Spleen (tissue), 11 donors: ENCODE measurements around the gene TTLL6. TPM values are rescaled to one million over a fixed set of nuclear protein-coding genes. Genes with fewer than 3 reads are reported as not detected.
A peak's percentile ranks its signal among the peaks of the same experiment; 100 is the strongest.

ENCODE experiments used
- DNase-seq: peaks from one replicate; pipeline ENCODE4 v3.0.0-alpha.2; 2020
- H3K27ac ChIP-seq, 8 donors: fragments of 200-600 bp; sonication (generic) in 7 of 8; 1 replicate in 4 of 8; 2 replicates in 4 of 8; pipeline versions ENCODE4 v1.5.0 to v1.8.0; 2016 to 2021; ENCODE audit warnings: inconsistent platforms in 4 of 8, mild to moderate bottlenecking in 4 of 8, moderate library complexity in 1 of 8
- H3K27me3 ChIP-seq, 7 donors: fragments of 200-600 bp; sonication (generic) in 6 of 7; replicated peaks in 1 of 7; 1 replicate in 4 of 7; 2 replicates in 3 of 7; pipeline versions ENCODE4 v1.5.0 to v1.8.0; 2016 to 2021; ENCODE audit warnings: inconsistent platforms in 3 of 7, mild to moderate bottlenecking in 1 of 7
- H3K36me3 ChIP-seq, 6 donors: fragments of 200-600 bp; sonication (generic) in 5 of 6; 1 replicate in 4 of 6; 2 replicates in 2 of 6; pipeline versions ENCODE4 v1.5.0 to v1.8.0; 2016 to 2021; ENCODE audit warnings: inconsistent platforms in 2 of 6
- H3K4me1 ChIP-seq, 6 donors: fragments of 200-600 bp; sonication (generic) in 5 of 6; 1 replicate in 3 of 6; 2 replicates in 3 of 6; pipeline versions ENCODE4 v1.5.0 to v1.8.0; 2016 to 2021; ENCODE audit warnings: inconsistent platforms in 3 of 6
- H3K4me3 ChIP-seq, 8 donors: fragments of 200-600 bp; sonication (generic) in 7 of 8; 1 replicate in 4 of 8; 2 replicates in 4 of 8; pipeline versions ENCODE4 v1.5.0 to v1.8.0; 2016 to 2021; ENCODE audit warnings: inconsistent platforms in 4 of 8, mild to moderate bottlenecking in 4 of 8, moderate library complexity in 2 of 8
- H3K9me3 ChIP-seq, 8 donors: fragments of 200-600 bp; sonication (generic) in 7 of 8; 1 replicate in 4 of 8; 2 replicates in 4 of 8; pipeline versions ENCODE4 v1.5.0 to v1.8.0; 2016 to 2021; ENCODE audit warnings: inconsistent platforms in 4 of 8
- POLR2A ChIP-seq, 3 donors: fragments of 450-650 bp; IDR thresholded peaks; one replicate each; pipeline ENCODE4 v1.5.1; 2017; ENCODE audit warnings: antibody characterized with exemption in 3 of 3, mild to moderate bottlenecking in 1 of 3
- POLR2AphosphoS5 ChIP-seq, 3 donors: sonication (generic); formaldehyde crosslinking; IDR thresholded peaks; one replicate each; pipeline ENCODE4 v1.5.1; 2017; ENCODE audit warnings: antibody characterized with exemption in 3 of 3
- WGBS, 5 donors: extraction: QIAGEN DNeasy Blood & Tissue Kit in 3 of 5; methylation state at CpG; one replicate each; pipeline versions ENCODE4 v1.1.5 to v1.1.7; 2013 to 2018; 5-methylcytosine and 5-hydroxymethylcytosine counted together
- intact Hi-C: fragments of 100-400 bp; cut with DNase I; formaldehyde crosslinking; loops from one replicate; pipeline ENCODE4 v1.15.0; 2023; ENCODE audit warnings: low total_unique reads
- polyA plus RNA-seq, 3 donors: library from polyadenylated mRNA; stranded (reverse); fragments of 200-250 nt; gene quantifications; one replicate each; pipeline ENCODE4 v1.2.1, GENCODE V29; 2013
- total RNA-seq, 7 donors: library from RNA; depleted of rRNA in 3 of 7; stranded (reverse); fragments of >200 nt in 3 of 7; fragmentation: NEBNext Ultra II Directional in 4 of 7; extraction: Animal tissue kit (Norgen Biotek cat#: 25700) in 4 of 7; gene quantifications; one replicate each; pipeline versions ENCODE4 v1.1.0 to v1.2.1, GENCODE V29; 2016 to 2021
- TF ChIP-seq, protein P1 (sequence below), 11 experiments: fragments of 200-600 bp in 7 of 11; fragments of 450-650 bp in 4 of 11; sonication (generic) in 4 of 11; IDR thresholded peaks in 8 of 11; conservative IDR thresholded peaks in 3 of 11; 1 replicate in 7 of 11; 2 replicates in 4 of 11; pipeline versions ENCODE4 v1.4.0 to v1.8.0; 2016 to 2021; ENCODE audit warnings: antibody characterized with exemption in 11 of 11, inconsistent platforms in 4 of 11, mild to moderate bottlenecking in 1 of 11
- donor health status: healthy with polysubstance abuse.
- donor health status: DM: no; HTN: no; CAD: no; lungs with moderate emphysema.
- donor health status: DM: no; HTN: no; CAD: no.
- donor health status: Bipolar disorder and iron deficiency.
- donor health status: healthy.
- donor health status: DM: no; HTN: no; CAD: no.
- donor health status: DM: yes; HTN: yes; CAD: no.

Gene TTLL6
- total and polyA plus RNA-seq, 10 donors = 0.04 TPM; not detected in 9

DNA sequence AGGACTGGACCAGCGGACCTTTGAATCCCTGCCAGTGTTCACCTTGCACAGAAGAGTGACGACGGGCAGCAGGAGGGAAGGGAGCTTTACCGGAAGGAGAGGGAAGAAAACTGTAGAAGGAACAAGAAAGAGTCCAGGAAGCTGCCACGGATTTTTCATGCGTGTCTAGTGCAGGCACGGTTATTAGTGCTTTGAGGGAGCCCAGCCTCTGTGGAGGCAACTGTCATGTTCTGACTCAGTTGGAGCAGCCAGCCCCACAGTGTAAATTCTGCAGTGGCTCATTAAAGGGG lies 82.0 kb downstream of the TTLL6 start:
- 1 to 7% (median 5%) methylated on average over 7 of the region's 7 CpGs for WGBS, 5 donors
- H3K27me3 ChIP-seq = peaks cover 12 to 100% (median 97%) of the 10 kb centered on the region in 7 donors

DNA sequence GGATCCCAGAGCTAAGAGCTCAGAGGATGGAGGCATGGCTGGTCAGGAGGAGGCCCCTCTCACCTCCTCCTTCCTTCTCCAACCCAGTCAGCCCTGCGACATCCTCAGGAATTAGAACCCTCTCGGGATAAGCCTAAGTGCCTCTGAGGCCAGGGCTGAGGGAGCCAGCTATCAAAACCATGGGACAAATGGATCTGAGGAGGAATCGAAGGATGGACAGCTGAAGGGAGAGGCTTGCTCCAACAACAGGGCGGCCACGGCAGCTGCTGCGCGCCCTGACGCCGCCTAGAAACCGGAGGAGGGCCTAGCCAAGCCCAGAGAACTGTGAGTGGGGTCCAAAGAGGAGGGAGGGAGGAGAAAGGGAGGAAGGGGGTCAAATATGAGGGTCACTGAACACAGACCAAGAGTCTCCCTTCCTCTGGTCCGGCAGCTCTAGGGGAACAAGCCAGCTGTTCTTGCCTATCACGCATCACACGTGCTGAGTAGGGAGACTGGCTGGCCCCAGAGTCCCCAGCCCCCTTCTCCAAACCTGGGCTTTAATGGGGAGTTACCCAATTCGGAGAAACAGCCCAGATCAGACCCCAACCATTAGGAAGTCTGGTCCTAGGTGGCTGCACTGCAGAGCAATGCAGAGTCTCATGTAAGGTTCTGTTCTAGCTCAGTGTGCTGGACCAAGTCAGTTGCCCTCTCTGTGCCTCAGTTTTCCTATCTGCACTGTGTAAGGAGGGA lies 82.5 kb downstream of the TTLL6 start:
- Histone ChIP-seq H3K4me1 (peaks cover 0 to 29% (median 13%) of the 10 kb centered on the region in 6 donors), H3K36me3 (no peaks in the 10 kb centered on the region), H3K9me3 (no peaks in the 10 kb centered on the region), H3K27me3 (peaks cover 9 to 100% (median 97%) of the 10 kb centered on the region in 7 donors), H3K4me3 (no peak overlapping the region), H3K27ac (no peak overlapping the region)
- no peak for DNase-seq
- intact Hi-C loops = no loop called here
- no peak for TF ChIP-seq POLR2A (IDR thresholded peaks at IDR 0.05)
- WGBS, 5 donors = 11 to 13% (median 12%) methylated on average over 14 of the region's 14 CpGs

More for the DNA sequence above, 82.0 kb downstream of the TTLL6 start:
- no peak overlapping the region for H3K4me3 ChIP-seq
- intact Hi-C loops = no loop called here
- H3K36me3 ChIP-seq = no peaks in the 10 kb centered on the region
- H3K27ac ChIP-seq = no peak overlapping the region
- peaks cover 0 to 30% (median 13%) of the 10 kb centered on the region in 6 donors for H3K4me1 ChIP-seq
- TF ChIP-seq, protein P1, sequence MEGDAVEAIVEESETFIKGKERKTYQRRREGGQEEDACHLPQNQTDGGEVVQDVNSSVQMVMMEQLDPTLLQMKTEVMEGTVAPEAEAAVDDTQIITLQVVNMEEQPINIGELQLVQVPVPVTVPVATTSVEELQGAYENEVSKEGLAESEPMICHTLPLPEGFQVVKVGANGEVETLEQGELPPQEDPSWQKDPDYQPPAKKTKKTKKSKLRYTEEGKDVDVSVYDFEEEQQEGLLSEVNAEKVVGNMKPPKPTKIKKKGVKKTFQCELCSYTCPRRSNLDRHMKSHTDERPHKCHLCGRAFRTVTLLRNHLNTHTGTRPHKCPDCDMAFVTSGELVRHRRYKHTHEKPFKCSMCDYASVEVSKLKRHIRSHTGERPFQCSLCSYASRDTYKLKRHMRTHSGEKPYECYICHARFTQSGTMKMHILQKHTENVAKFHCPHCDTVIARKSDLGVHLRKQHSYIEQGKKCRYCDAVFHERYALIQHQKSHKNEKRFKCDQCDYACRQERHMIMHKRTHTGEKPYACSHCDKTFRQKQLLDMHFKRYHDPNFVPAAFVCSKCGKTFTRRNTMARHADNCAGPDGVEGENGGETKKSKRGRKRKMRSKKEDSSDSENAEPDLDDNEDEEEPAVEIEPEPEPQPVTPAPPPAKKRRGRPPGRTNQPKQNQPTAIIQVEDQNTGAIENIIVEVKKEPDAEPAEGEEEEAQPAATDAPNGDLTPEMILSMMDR (IDR thresholded peaks at IDR 0.05 in 8 of 11, conservative IDR thresholded peaks at IDR 0.05 in 3 of 11) = no peak
- TF ChIP-seq POLR2AphosphoS5 (IDR thresholded peaks at IDR 0.05) (no peak), POLR2A (IDR thresholded peaks at IDR 0.05) (no peak)
- no peak for DNase-seq
- H3K9me3 ChIP-seq = no peaks in the 10 kb centered on the region

DNA sequence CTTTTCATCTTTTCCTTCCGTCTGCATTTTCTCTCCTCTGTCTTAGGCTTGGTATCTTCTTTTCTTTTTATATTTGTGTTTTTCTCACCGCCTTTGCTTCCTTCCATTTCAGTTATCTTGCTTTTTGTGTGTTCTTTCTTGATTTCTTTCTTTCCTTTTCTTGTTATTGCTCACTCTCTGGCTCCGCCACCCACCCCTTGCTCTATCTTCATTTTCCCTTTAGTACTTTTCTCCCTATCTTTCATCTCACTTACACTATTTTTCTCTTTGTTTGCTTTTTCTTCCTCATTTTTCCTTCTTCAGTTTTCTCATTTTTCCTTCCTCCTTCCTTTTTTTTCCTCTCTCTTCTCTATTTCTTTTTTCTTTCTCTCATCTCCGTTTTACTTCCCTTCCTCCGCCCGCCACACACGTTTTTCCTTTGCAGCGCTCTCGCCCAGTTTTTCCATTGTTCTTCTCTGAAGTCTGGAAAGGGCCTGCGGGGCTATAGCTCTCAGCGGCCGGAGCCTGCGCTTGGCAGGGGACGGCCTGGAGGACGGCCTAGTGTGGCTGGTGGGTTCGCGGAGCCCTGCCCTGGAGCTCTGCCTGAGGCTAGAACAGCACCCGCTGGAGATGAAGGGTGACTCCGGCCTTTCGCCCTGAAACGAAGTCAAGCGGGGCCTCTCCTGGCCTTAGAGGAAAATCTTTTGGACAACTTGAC lies 83.2 kb downstream of the TTLL6 start:
- Histone ChIP-seq H3K27ac (no peak overlapping the region), H3K27me3 (peaks cover 7 to 100% (median 97%) of the 10 kb centered on the region in 7 donors), H3K4me3 (no peak overlapping the region), H3K4me1 (peaks cover 0 to 29% (median 16%) of the 10 kb centered on the region in 6 donors), H3K36me3 (no peaks in the 10 kb centered on the region), H3K9me3 (no peaks in the 10 kb centered on the region)
- TF ChIP-seq POLR2A (IDR thresholded peaks at IDR 0.05) (no peak), POLR2AphosphoS5 (IDR thresholded peaks at IDR 0.05) (no peak)
- TF ChIP-seq, protein P1 (IDR thresholded peaks at IDR 0.05 in 8 of 11, conservative IDR thresholded peaks at IDR 0.05 in 3 of 11) = no peak
- WGBS, 5 donors = 13 to 18% (median 13%) methylated on average over 22 of the region's 22 CpGs
- no peak for DNase-seq
- intact Hi-C loops = no loop called here

DNA sequence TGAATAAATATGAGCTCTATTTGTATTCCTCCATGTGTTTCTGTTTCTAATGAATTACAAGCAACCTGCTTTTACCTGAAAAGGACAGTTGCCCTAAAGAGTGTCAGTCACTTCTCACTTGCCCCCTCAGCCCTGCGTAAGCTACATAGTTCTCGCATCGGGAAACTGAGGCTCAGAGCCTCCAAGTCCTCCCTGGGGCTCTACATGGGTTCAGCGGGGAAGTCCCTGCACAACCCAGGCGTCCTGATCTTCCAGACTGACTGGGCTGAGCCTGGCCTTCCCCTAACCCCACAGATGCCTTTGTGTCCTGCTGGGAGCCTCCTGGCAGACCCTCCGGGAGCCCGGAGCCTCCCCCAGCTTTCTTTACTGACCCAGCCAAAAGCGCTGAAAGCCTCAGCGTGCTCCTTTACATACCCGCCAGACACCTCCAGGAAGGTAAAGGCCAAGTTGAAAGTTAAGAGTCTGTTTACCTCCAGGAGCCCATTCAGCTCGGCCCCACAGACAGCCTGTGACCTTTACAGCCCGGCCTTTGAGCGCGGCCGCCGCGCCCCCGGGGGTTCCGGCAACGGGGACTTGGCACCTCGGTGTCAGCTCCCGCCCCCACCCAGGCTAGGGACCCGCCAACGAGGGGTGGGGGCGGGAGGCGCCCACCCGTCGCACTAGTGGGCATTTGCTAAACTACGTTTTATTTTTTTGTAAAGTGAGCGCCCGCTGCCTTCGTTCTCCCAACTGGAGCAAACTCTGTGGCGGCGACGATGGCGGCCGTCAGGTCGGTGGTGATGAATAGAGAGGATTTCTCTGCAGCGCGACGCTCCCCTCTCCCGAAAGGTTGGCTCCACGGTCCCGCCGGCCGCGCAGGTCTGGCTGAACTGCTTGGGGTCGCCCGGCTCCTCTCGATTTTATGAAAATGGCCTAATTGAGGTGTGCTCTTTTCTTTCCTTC lies 84.1 kb downstream of the TTLL6 start:
- no peaks in the 10 kb centered on the region for H3K36me3 ChIP-seq
- H3K27ac ChIP-seq = no peak overlapping the region
- H3K4me1 ChIP-seq = peaks cover 0 to 37% (median 23%) of the 10 kb centered on the region in 6 donors
- H3K4me3 ChIP-seq = peak overlapping the region in 1 of 8 donors; percentile 25
- WGBS, 5 donors = 3 to 8% (median 5%) methylated on average over 48 to 50 of the region's 50 CpGs
- no peaks in the 10 kb centered on the region for H3K9me3 ChIP-seq
- intact Hi-C loops = no loop called here
- TF ChIP-seq POLR2A (IDR thresholded peaks at IDR 0.05) (no peak), POLR2AphosphoS5 (IDR thresholded peaks at IDR 0.05) (no peak)
- TF ChIP-seq, protein P1 (IDR thresholded peaks at IDR 0.05 in 8 of 11, conservative IDR thresholded peaks at IDR 0.05 in 3 of 11) = no peak
- DNase-seq = no peak
- H3K27me3 ChIP-seq = peaks cover 11 to 100% (median 97%) of the 10 kb centered on the region in 7 donors
